SK-N-DZ (cell line): ENCODE data around the gene PFN1. TPM values are rescaled to one million over a fixed set of nuclear protein-coding genes. Genes with fewer than 3 reads are reported as not detected.

Experiments used
- DNase-seq: peaks from one replicate; pipeline ENCODE4 v3.0.0-alpha.2; 2015; ENCODE audit warnings: low spot score
- polyA plus RNA-seq, 2 experiments: library from polyadenylated mRNA; depleted of rRNA; stranded (reverse); fragments of >200 nt; gene quantifications; 2 replicates each; pipeline ENCODE4 v1.2.3, GENCODE V29; 2014

The PFN1 gene
- polyA plus RNA-seq (2014; cell fraction: cytosol; rRNA removed): 531 and 837 TPM in 2 replicates
- polyA plus RNA-seq (2014; cell fraction: nucleus; rRNA removed): 483 and 613 TPM in 2 replicates

- peak; percentile 93 for DNase-seq
These were observed at the start of gene PFN1 for GRCh38 chr17:4948166-4948930. Gene PFN1, minus strand, starts transcription at chr17:4948530. Its CDS starts 136 bp downstream, at chr17:4948394.

- peak; percentile 91 for DNase-seq
These were observed 49.1 kb upstream of the PFN1 start, which contains the start of the genes INCA1 and KIF1C for GRCh38 chr17:4997302-4998026. Gene INCA1, minus strand, starts transcription at chr17:4997522. Its CDS starts 3,085 bp downstream, at chr17:4994437. Gene KIF1C, plus strand, starts transcription at chr17:4997950. Its CDS starts 2,297 bp downstream, at chr17:5000247.

GRCh38 chr17:4994081-4994595 lies 45.8 kb upstream of the PFN1 start:
- DNase-seq: no peak

- DNase-seq: no peak
These were observed 39.6 kb upstream of the PFN1 start for GRCh38 chr17:4987767-4988567.

- peak; percentile 92 for DNase-seq
These were observed 38.8 kb upstream of the PFN1 start, which contains the start of gene CAMTA2 for GRCh38 chr17:4986951-4987766. Gene CAMTA2, minus strand, starts transcription at chr17:4987675. Its CDS starts 1,453 bp downstream, at chr17:4986222.

- DNase-seq: no peak
These were observed 38.1 kb upstream of the PFN1 start for GRCh38 chr17:4986403-4986802.

- no peak for DNase-seq
These were observed 34.0 kb upstream of the PFN1 start for GRCh38 chr17:4982305-4982704.

GRCh38 chr17:4980644-4981216 lies 32.4 kb upstream of the PFN1 start:
- DNase-seq: peak; percentile 75

- DNase-seq: no peak
These were observed 30.4 kb upstream of the PFN1 start for GRCh38 chr17:4978726-4979125.

GRCh38 chr17:4974115-4974670 lies 25.9 kb upstream of the PFN1 start:
- DNase-seq: no peak

- DNase-seq: no peak
These were observed 25.2 kb upstream of the PFN1 start for GRCh38 chr17:4973256-4974114.

GRCh38 chr17:4972752-4973151 lies 24.4 kb upstream of the PFN1 start:
- no peak for DNase-seq

GRCh38 chr17:4972322-4972721 lies 24.0 kb upstream of the PFN1 start:
- no peak for DNase-seq

- no peak for DNase-seq
These were observed 23.5 kb upstream of the PFN1 start for GRCh38 chr17:4971826-4972225.

GRCh38 chr17:4970273-4970672 lies 21.9 kb upstream of the PFN1 start:
- no peak for DNase-seq

GRCh38 chr17:4969551-4970173 lies 21.3 kb upstream of the PFN1 start:
- no peak for DNase-seq

- DNase-seq: no peak
These were observed 20.8 kb upstream of the PFN1 start for GRCh38 chr17:4969047-4969550.

GRCh38 chr17:4968486-4969046 lies 20.2 kb upstream of the PFN1 start:
- DNase-seq: no peak
